NCI-H2171 treated with DMSO at 0.1 percent for 48 hours (cell line): ENCODE results near the gene FAM193B.

Experiments used
- DNase-seq: peaks from one replicate; lab custom pipeline; 2025; lab: John Stamatoyannopoulos, UW

The FAM193B gene

GRCh38 chr5:177515580-177515979, 38.8 kb downstream of the FAM193B start:
- no peak for DNase-seq

- DNase-seq = no peak
Measured at GRCh38 chr5:177514541-177514940, 39.8 kb downstream of the FAM193B start.

- no peak for DNase-seq
Measured at GRCh38 chr5:177513500-177513899, 40.9 kb downstream of the FAM193B start.

GRCh38 chr5:177512736-177513380, 41.5 kb downstream of the FAM193B start:
- no peak for DNase-seq

GRCh38 chr5:177511796-177512675, 42.3 kb downstream of the FAM193B start:
- DNase-seq = no peak

GRCh38 chr5:177511181-177511580, 43.2 kb downstream of the FAM193B start:
- no peak for DNase-seq

GRCh38 chr5:177510567-177511053, 43.8 kb downstream of the FAM193B start:
- DNase-seq = no peak

GRCh38 chr5:177509991-177510566, 44.3 kb downstream of the FAM193B start:
- no peak for DNase-seq

GRCh38 chr5:177509381-177509951, 44.9 kb downstream of the FAM193B start, which contains the start of gene DOK3:
TSS of gene DOK3 (minus strand) at chr5:177509826. CDS start at chr5:177509540, 286 bp downstream.
- no peak for DNase-seq

GRCh38 chr5:177508837-177509236, 45.5 kb downstream of the FAM193B start:
- no peak for DNase-seq

GRCh38 chr5:177508221-177508611, 46.1 kb downstream of the FAM193B start:
- DNase-seq = no peak

- DNase-seq = no peak
Measured at GRCh38 chr5:177507596-177508220, 46.7 kb downstream of the FAM193B start.

- no peak for DNase-seq
Measured at GRCh38 chr5:177507165-177507564, 47.2 kb downstream of the FAM193B start.

- no peak for DNase-seq
Measured at GRCh38 chr5:177505075-177505474, 49.3 kb downstream of the FAM193B start.

- no peak for DNase-seq
Measured at GRCh38 chr5:177504086-177505056, 50.0 kb downstream of the FAM193B start.

- DNase-seq = no peak
Measured at GRCh38 chr5:177503351-177504085, 50.8 kb downstream of the FAM193B start.

- no peak for DNase-seq
Measured at GRCh38 chr5:177502886-177503285, 51.5 kb downstream of the FAM193B start.

GRCh38 chr5:177501874-177502678, 52.3 kb downstream of the FAM193B start:
- DNase-seq = no peak
